Right ventricle myocardium superior (tissue), 1 donor: Measurements from ENCODE around the gene CRTC2. TPM values are rescaled to one million over a fixed set of nuclear protein-coding genes. Genes with fewer than 3 reads are reported as not detected.

ENCODE experiments used
- ATAC-seq: fragments of 200-7000 bp; cut with Tn5 transposase; one replicate; pipeline ENCODE4 v1.9.1; 2020; ENCODE audit warnings: mild to moderate bottlenecking; ENCODE audit not compliant: poor library complexity
- DNase-seq: peaks from one replicate; pipeline ENCODE4 v3.0.0-alpha.2; 2020
- intact Hi-C: fragments of 100-400 bp; cut with DNase I; formaldehyde crosslinking; loops from one replicate; pipeline ENCODE4 v1.11.2; 2022
- total RNA-seq: library from RNA; stranded (reverse); fragmentation: NEBNext Ultra II Directional; extraction: Animal tissue kit (Norgen Biotek cat#: 25700); gene quantifications from one replicate; pipeline ENCODE4 v1.2.1, GENCODE V29; 2021
- donor health status: DM: no; HTN: yes; CAD: no; lungs with severe emphysema.

Gene CRTC2
- total RNA-seq, 1 donor from 2014 or later, result 20.8 TPM

- no peak for DNase-seq
- peak; percentile 0 for ATAC-seq
- intact Hi-C loops, result no loop called here
Observed at GRCh38 chr1:153957744-153958110, 685 bp downstream of the CRTC2 start.

GRCh38 chr1:153956997-153957715 is 1.3 kb downstream of the CRTC2 start:
- ATAC-seq (no peak), DNase-seq (no peak)
- intact Hi-C loops, result no loop called here

GRCh38 chr1:153954826-153955225 is 3.6 kb downstream of the CRTC2 start:
- ATAC-seq, result no peak
- DNase-seq, result no peak
- intact Hi-C loops, result no loop called here

- DNase-seq, result no peak
- intact Hi-C loops, result no loop called here
- no peak for ATAC-seq
Observed at GRCh38 chr1:153953859-153954365, 4.5 kb downstream of the CRTC2 start.

- ATAC-seq (no peak), DNase-seq (no peak)
- intact Hi-C loops, result no loop called here
Observed at GRCh38 chr1:153951801-153952200, 6.6 kb downstream of the CRTC2 start.

GRCh38 chr1:153951183-153951582 is 7.2 kb downstream of the CRTC2 start:
- intact Hi-C loops, result no loop called here
- ATAC-seq, result no peak
- peak; percentile 15 for DNase-seq

GRCh38 chr1:153946622-153947241 is 11.7 kb downstream of the CRTC2 start, which contains the start of gene DENND4B:
TSS of gene DENND4B (minus strand) at chr1:153946718. CDS start at chr1:153944374, 2,344 bp downstream.
- DNase-seq, result peak; percentile 89
- intact Hi-C loops, result loop anchor here (5.0 kb wide), 1 partner anchor 149 kb away; no protein-coding TSS in a partner anchor
- ATAC-seq, result peak; percentile 82

GRCh38 chr1:153945795-153946621 is 12.4 kb downstream of the CRTC2 start:
- peak; percentile 87 for ATAC-seq
- intact Hi-C loops, result loop anchor here (5.0 kb wide), 1 partner anchor 149 kb away; no protein-coding TSS in a partner anchor
- DNase-seq, result peak; percentile 94

GRCh38 chr1:153945131-153945794 is 13.1 kb downstream of the CRTC2 start:
- intact Hi-C loops, result loop anchor here (5.0 kb wide), 1 partner anchor 148 kb away; no protein-coding TSS in a partner anchor
- ATAC-seq, result peak; percentile 58

GRCh38 chr1:153944827-153945117 is 13.6 kb downstream of the CRTC2 start:
- DNase-seq (no peak), ATAC-seq (no peak)
- intact Hi-C loops, result loop anchor here (5.0 kb wide), 1 partner anchor 147 kb away; no protein-coding TSS in a partner anchor

More at GRCh38 chr1:153945131-153945794, 13.1 kb downstream of the CRTC2 start:
- DNase-seq, result peak; percentile 81

GRCh38 chr1:153944005-153944826 is 14.2 kb downstream of the CRTC2 start:
- no peak for DNase-seq
- intact Hi-C loops, result no loop called here

GRCh38 chr1:153942766-153943549 is 15.5 kb downstream of the CRTC2 start:
- intact Hi-C loops, result no loop called here
- ATAC-seq, result no peak
- DNase-seq, result no peak

More at GRCh38 chr1:153944005-153944826, 14.2 kb downstream of the CRTC2 start:
- no peak for ATAC-seq

- intact Hi-C loops, result no loop called here
- ATAC-seq (no peak), DNase-seq (no peak)
Observed at GRCh38 chr1:153941826-153942725, 16.3 kb downstream of the CRTC2 start.

- intact Hi-C loops, result no loop called here
- DNase-seq, result no peak
- ATAC-seq, result no peak
Observed at GRCh38 chr1:153940756-153941155, 17.7 kb downstream of the CRTC2 start.

- no peak for ATAC-seq
- intact Hi-C loops, result no loop called here
- DNase-seq, result no peak
Observed at GRCh38 chr1:153939476-153939875, 18.9 kb downstream of the CRTC2 start.

GRCh38 chr1:153938996-153939395 is 19.4 kb downstream of the CRTC2 start:
- ATAC-seq (no peak), DNase-seq (no peak)
- intact Hi-C loops, result no loop called here
